H9 (cell line): ENCODE measurements around the gene ADRB1. TPM values are rescaled to one million over a fixed set of nuclear protein-coding genes. Genes with fewer than 3 reads are reported as not detected.

ENCODE experiments used
- DNase-seq: peaks from one replicate; pipeline ENCODE4 v3.0.0-alpha.2; 2017
- H2AFZ ChIP-seq: one replicate; pipeline ENCODE4 v1.6.1; 2013; ENCODE audit warnings: mild to moderate bottlenecking, low read length, control low read depth, moderate library complexity
- H2AK5ac ChIP-seq: 2 replicates; pipeline ENCODE4 v1.6.1; 2013; ENCODE audit warnings: low read length, control low read depth, mixed read lengths; ENCODE audit not compliant: insufficient read length
- H2BK120ac ChIP-seq: one replicate; pipeline ENCODE4 v1.6.1; 2013; ENCODE audit warnings: low read depth, mild to moderate bottlenecking, low read length, control low read depth, inconsistent platforms; ENCODE audit not compliant: poor library complexity, severe bottlenecking
- H2BK12ac ChIP-seq: 2 replicates; pipeline ENCODE4 v1.6.1; 2013; ENCODE audit warnings: low read length, control low read depth, mixed read lengths, low read depth; ENCODE audit not compliant: insufficient read length
- H2BK15ac ChIP-seq: 2 replicates; pipeline ENCODE4 v1.6.1; 2013; ENCODE audit warnings: low read depth, low read length, control low read depth
- H2BK20ac ChIP-seq: one replicate; pipeline ENCODE4 v1.6.1; 2013; ENCODE audit warnings: low read depth, mild to moderate bottlenecking, low read length, control low read depth, inconsistent platforms; ENCODE audit not compliant: poor library complexity, severe bottlenecking
- H2BK5ac ChIP-seq: 2 replicates; pipeline ENCODE4 v1.6.1; 2013; ENCODE audit warnings: low read length, control low read depth, mixed read lengths; ENCODE audit not compliant: insufficient read length
- H3K14ac ChIP-seq: 2 replicates; pipeline ENCODE4 v1.6.1; 2013; ENCODE audit warnings: low read length, control low read depth; ENCODE audit not compliant: insufficient read depth
- H3K18ac ChIP-seq: 2 replicates; pipeline ENCODE4 v1.6.1; 2013; ENCODE audit warnings: low read depth, mild to moderate bottlenecking, mixed read lengths, low read length, control low read depth; ENCODE audit not compliant: insufficient read length
- H3K23ac ChIP-seq: 2 replicates; pipeline ENCODE4 v1.6.1; 2013; ENCODE audit warnings: low read length, control low read depth, mixed read lengths, low read depth; ENCODE audit not compliant: insufficient read length
- H3K23me2 ChIP-seq: 2 replicates; pipeline ENCODE4 v1.6.1; 2013; ENCODE audit warnings: low read depth, mild to moderate bottlenecking, mixed read lengths, low read length, control low read depth; ENCODE audit not compliant: insufficient read length, poor library complexity, severe bottlenecking
- H3K27ac ChIP-seq: 2 replicates; pipeline ENCODE4 v1.5.1; 2013; ENCODE audit warnings: low read length, control low read depth, mixed read lengths, low read depth; ENCODE audit not compliant: insufficient read length
- H3K27me3 ChIP-seq: 2 replicates; pipeline ENCODE4 v1.6.1; 2013; ENCODE audit warnings: low read length, control low read depth, inconsistent platforms; ENCODE audit not compliant: insufficient read depth
- H3K4ac ChIP-seq: 2 replicates; pipeline ENCODE4 v1.6.1; 2013; ENCODE audit warnings: low read depth, mild to moderate bottlenecking, control low read depth, inconsistent platforms, low read length, moderate library complexity
- H3K4me1 ChIP-seq: 2 replicates; pipeline ENCODE4 v1.6.1; 2013; ENCODE audit warnings: low read length, control low read depth, inconsistent platforms; ENCODE audit not compliant: insufficient read depth
- H3K4me2 ChIP-seq: 2 replicates; pipeline ENCODE4 v1.6.1; 2013; ENCODE audit warnings: low read length, control low read depth, mixed read lengths; ENCODE audit not compliant: insufficient read length, insufficient read depth
- H3K56ac ChIP-seq: 2 replicates; pipeline ENCODE4 v1.6.1; 2013; ENCODE audit warnings: low read depth, mild to moderate bottlenecking, mixed read lengths, low read length, control low read depth; ENCODE audit not compliant: insufficient read length
- H3K79me1 ChIP-seq: 2 replicates; pipeline ENCODE4 v1.6.1; 2013; ENCODE audit warnings: low read depth, mild to moderate bottlenecking, moderate library complexity, low read length, control low read depth, inconsistent platforms; ENCODE audit not compliant: insufficient read depth, poor library complexity, severe bottlenecking
- H3K79me2 ChIP-seq: 2 replicates; pipeline ENCODE4 v1.6.1; 2013; ENCODE audit warnings: low read length, control low read depth, inconsistent platforms; ENCODE audit not compliant: insufficient read depth
- H3K9ac ChIP-seq: 2 replicates; pipeline ENCODE4 v1.6.1; 2013; ENCODE audit warnings: low read length, control low read depth, mixed read lengths; ENCODE audit not compliant: insufficient read length; ENCODE audit errors: extremely low read depth
- H3K9me3 ChIP-seq: one replicate; pipeline ENCODE4 v1.6.1; 2013; ENCODE audit warnings: low read depth, low read length, inconsistent platforms; ENCODE audit not compliant: control insufficient read depth
- H3T11ph ChIP-seq: one replicate; pipeline ENCODE4 v1.6.1; 2013; ENCODE audit warnings: mild to moderate bottlenecking, low read length, control low read depth, inconsistent platforms
- H4K20me1 ChIP-seq: one replicate; pipeline ENCODE4 v1.6.1; 2013; ENCODE audit not compliant: control insufficient read depth, insufficient read length, insufficient read depth
- H4K5ac ChIP-seq: 2 replicates; pipeline ENCODE4 v1.6.1; 2013; ENCODE audit warnings: low read depth, mild to moderate bottlenecking, mixed read lengths, low read length, control low read depth; ENCODE audit not compliant: insufficient read length
- H4K8ac ChIP-seq: replicated peaks from 2 replicates; pipeline ENCODE4 v1.6.1; 2013; ENCODE audit warnings: low read length, control low read depth, mixed read lengths, low read depth; ENCODE audit not compliant: insufficient read length
- H4K91ac ChIP-seq: 2 replicates; pipeline ENCODE4 v1.6.1; 2013; ENCODE audit warnings: low read depth, mild to moderate bottlenecking, moderate library complexity, mixed read lengths, low read length, control low read depth; ENCODE audit not compliant: insufficient read length
- H3K27ac Mint-ChIP-seq, 3 experiments: 2 replicates in 2 of 3; 3 replicates in 1 of 3; pipeline ENCODE4 v1.8.0; 2020 to 2021; ENCODE audit warnings: mixed read lengths in 3 of 3, mild to moderate bottlenecking in 1 of 3, moderate library complexity in 1 of 3
- H3K27me3 Mint-ChIP-seq: 2 replicates; pipeline ENCODE4 v1.8.0; 2021; ENCODE audit warnings: low read depth, mild to moderate bottlenecking, moderate library complexity, mixed read lengths
- H3K36me3 Mint-ChIP-seq, 3 experiments: 2 replicates in 2 of 3; 3 replicates in 1 of 3; pipeline ENCODE4 v1.8.0; 2020 to 2021; ENCODE audit warnings: low read depth in 3 of 3, mixed read lengths in 3 of 3; ENCODE audit not compliant: insufficient read depth in 1 of 3
- H3K4me1 Mint-ChIP-seq, 2 experiments: 2 replicates each; pipeline ENCODE4 v1.8.0; 2020; ENCODE audit warnings: mixed read lengths in 2 of 2
- H3K4me3 Mint-ChIP-seq, 2 experiments: 2 replicates in 1 of 2; 3 replicates in 1 of 2; pipeline ENCODE4 v1.8.0; 2020 to 2021; ENCODE audit warnings: mild to moderate bottlenecking in 2 of 2, mixed read lengths in 2 of 2, moderate library complexity in 1 of 2
- H3K9me3 Mint-ChIP-seq, 2 experiments: 2 replicates in 1 of 2; 3 replicates in 1 of 2; pipeline ENCODE4 v1.8.0; 2020; ENCODE audit warnings: mild to moderate bottlenecking in 2 of 2, mixed read lengths in 2 of 2, moderate library complexity in 1 of 2
- CTCF ChIP-seq: fragments of 200-600 bp; sonication (generic); conservative IDR thresholded peaks from 3 replicates; pipeline ENCODE4 v1.8.0; 2021; ENCODE audit warnings: antibody characterized with exemption, mild to moderate bottlenecking
- WGBS: extraction: QIAGEN DNeasy Blood & Tissue Kit; methylation state at CpG from one replicate; pipeline ENCODE4 v1.1.7; 2013; ENCODE audit warnings: missing lambda C conversion rate, low lambda C conversion rate, mixed read lengths; ENCODE audit not compliant: insufficient read length; ENCODE audit errors: extremely low coverage; 5-methylcytosine and 5-hydroxymethylcytosine counted together
- total RNA-seq: library from RNA; stranded (reverse); gene quantifications from 2 replicates; pipeline ENCODE4 v1.2.1, GENCODE V29; 2021

ADRB1 gene
- total RNA-seq, 1 experiment from 2014 or later: 0.13 TPM

GRCh38 chr10:114068054-114068707, 24.5 kb downstream of the ADRB1 start:
- no peak overlapping the region for H2BK15ac ChIP-seq
- H3K18ac ChIP-seq: no peak overlapping the region
- TF ChIP-seq CTCF: no peak
- no peak overlapping the region for H4K5ac ChIP-seq
- H4K91ac ChIP-seq: no peak overlapping the region
- H4K8ac ChIP-seq: no peak overlapping the region
- H3K4me1 Mint-ChIP-seq: no peaks in the 10 kb centered on the region
- no peak overlapping the region for H3K9ac ChIP-seq
- no peaks in the 10 kb centered on the region for H3K79me1 ChIP-seq
- peaks cover 4% of the 10 kb centered on the region; the same call in 1 of the 2 replicates for H3K27me3 Mint-ChIP-seq
- no peak overlapping the region for H2BK20ac ChIP-seq
- no peak overlapping the region for H2BK12ac ChIP-seq
- no peak overlapping the region for H3K27ac ChIP-seq
- no peak overlapping the region for H3K27ac Mint-ChIP-seq
- H3K9me3 Mint-ChIP-seq: no peaks in the 10 kb centered on the region
- no peak overlapping the region for H3T11ph ChIP-seq
- H2AK5ac ChIP-seq: no peak overlapping the region
- no peak for DNase-seq
- no peak overlapping the region for H2AFZ ChIP-seq
- H4K20me1 ChIP-seq: no peaks in the 10 kb centered on the region
- no peak overlapping the region for H2BK5ac ChIP-seq
- no peaks in the 10 kb centered on the region for H3K79me2 ChIP-seq
- no peaks in the 10 kb centered on the region for H3K23me2 ChIP-seq
- H3K4me1 ChIP-seq: no peaks in the 10 kb centered on the region
- H3K4me3 Mint-ChIP-seq: no peak overlapping the region
- no peaks in the 10 kb centered on the region for H3K27me3 ChIP-seq
- no peak overlapping the region for H3K4ac ChIP-seq
- no peak overlapping the region for H3K4me2 ChIP-seq
- no peak overlapping the region for H3K14ac ChIP-seq
- no peak overlapping the region for H3K56ac ChIP-seq
- no peak overlapping the region for H2BK120ac ChIP-seq
- no peaks in the 10 kb centered on the region for H3K36me3 Mint-ChIP-seq
- no CpG with 5 or more reads among the region's 6 CpGs for WGBS
- H3K9me3 ChIP-seq: no peaks in the 10 kb centered on the region
- no peak overlapping the region for H3K23ac ChIP-seq
